ENCODE results near the gene TMEM202. TPM values are rescaled to one million over a fixed set of nuclear protein-coding genes. Genes with fewer than 3 reads are reported as not detected.
"Not testable (repeated sequence)": the region's sequence is repeated elsewhere in the genome, so short reads cannot be mapped to it uniquely, and the experiment has no call there.

Gene TMEM202, protein sequence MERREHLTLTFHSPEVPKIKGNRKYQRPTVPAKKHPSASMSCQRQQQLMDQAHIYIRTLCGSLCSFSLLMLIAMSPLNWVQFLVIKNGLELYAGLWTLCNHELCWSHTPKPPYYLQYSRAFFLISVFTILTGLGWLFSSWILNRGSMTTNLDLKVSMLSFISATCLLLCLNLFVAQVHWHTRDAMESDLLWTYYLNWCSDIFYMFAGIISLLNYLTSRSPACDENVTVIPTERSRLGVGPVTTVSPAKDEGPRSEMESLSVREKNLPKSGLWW
- polyA plus RNA-seq (2013, experiment 1 of 2; ENCODE audit: insufficient read length): not detected
- not detected for polyA plus RNA-seq (2013, experiment 2 of 2; ENCODE audit: insufficient read length)

DNA sequence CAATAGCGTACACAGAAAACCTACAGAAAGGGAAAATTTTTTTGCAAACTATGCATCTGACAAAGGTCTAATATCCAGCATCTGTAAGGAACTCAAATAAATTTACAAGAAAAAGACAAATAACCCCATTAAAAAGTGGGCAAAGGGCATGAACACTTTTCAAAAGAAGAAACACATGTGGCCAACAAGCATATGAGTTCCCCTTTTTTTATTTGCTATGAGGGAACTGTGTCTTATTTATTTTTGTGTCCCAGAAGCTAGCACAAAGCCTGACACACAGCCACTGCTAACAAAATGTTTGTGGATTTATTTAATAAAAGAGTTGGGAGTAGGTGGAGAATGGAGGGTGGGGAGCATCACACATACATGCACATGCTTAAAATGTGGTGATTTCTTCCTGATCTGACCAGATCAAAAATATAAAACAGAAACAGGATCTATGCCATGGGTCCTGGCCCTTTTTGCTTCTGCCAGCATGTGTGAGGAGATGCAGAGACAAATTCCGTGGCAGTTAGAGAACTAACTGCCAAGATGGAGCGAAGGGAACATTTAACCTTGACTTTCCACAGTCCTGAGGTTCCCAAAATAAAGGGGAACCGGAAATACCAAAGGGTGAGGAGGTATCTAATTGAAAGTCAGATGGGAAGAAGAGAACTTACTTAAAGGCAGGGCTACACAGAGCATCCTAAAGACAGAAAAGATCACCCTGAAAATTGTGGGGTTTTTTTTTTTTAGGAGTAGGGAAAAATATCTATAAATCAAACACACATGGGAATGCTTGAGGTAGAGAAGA, at the start of gene TMEM202:
TMEM202 (plus strand) TSS at position 510 of the 793 bp plus-strand sequence; CDS start at position 532, 22 bp downstream.
- no peak for DNase-seq

DNA sequence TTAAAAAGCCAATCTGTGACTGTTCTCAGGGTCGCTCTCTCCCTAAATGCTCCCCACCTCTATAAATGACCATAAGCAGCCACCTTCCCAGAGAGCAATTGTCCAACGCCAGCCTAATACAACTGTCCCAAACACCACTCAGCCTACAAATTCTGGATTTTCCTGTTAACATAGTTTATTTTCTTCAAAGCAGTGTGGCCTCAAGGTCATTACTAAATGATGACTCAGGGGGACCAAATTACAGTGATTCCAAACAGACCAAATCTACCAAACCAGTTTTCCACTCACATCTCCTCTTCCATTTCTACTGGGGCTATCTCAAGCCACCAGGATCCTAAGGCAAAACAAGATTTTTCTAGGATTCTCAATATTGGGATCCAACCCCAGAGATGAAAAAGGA, 44.8 kb upstream of the TMEM202 start:
- DNase-seq: no peak

DNA sequence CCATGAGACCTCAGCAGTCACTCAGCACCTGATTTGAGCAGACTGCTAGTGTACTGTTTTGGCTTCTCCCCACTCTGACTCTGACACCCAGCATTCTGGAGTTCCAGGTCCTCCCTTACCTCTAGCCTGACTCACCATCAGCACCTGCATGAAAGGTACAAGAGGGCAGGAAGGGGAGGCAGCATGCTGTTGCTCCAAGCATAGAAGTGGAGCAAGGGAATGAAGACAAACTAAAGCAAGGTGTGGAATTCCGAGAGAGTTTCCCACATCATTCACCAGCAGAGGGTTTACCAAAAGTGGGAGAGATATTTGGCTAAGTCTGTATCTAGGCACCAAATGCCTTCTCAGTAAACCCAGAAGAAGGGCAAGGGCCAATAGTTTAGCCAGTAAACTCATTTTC, 43.6 kb upstream of the TMEM202 start:
- DNase-seq: no peak

DNA sequence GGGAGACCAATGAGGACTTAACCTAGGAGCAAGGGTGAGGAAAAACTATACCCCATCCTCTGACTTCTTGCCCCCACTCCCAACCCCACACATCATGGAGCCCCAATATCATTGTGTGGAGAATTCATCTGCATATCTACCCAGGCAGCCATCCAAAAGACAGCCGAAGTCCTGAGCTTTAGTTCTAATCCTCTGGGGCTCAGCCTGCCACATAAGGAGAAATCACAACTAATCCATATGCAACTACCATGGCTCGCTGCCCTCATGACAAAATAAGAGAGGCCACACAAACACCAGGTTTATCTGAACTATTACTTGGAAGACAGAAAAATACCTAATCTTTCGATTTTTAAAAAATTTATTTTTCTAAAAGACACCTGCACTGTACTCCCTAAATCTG, 40.0 kb upstream of the TMEM202 start:
- no peak for DNase-seq

DNA sequence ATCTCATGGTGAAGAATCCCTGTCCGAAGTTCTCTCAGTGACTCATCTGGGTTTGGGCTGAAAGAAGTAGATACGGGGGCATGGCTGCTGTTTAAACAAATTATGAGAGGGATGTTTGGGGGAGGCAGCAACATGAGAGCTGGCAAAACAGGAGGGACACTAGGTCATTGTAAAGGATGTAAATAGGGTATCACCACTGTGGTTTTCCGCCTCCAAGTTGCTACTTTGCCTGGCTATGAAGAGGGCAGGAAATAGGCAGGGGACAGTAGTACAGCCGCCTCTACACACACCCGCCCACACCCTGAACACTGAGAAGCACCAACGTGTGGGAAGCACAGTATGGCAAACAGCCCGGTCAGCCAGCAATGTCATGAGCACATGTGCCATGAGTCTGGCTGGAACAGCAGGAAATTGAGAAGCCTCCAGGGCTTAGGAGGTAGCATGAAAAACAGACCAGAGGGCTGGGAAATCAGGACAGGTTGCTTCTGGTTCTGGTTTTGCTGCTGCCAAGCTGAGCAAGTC, 39.4 kb upstream of the TMEM202 start:
- DNase-seq: peak; percentile 25

DNA sequence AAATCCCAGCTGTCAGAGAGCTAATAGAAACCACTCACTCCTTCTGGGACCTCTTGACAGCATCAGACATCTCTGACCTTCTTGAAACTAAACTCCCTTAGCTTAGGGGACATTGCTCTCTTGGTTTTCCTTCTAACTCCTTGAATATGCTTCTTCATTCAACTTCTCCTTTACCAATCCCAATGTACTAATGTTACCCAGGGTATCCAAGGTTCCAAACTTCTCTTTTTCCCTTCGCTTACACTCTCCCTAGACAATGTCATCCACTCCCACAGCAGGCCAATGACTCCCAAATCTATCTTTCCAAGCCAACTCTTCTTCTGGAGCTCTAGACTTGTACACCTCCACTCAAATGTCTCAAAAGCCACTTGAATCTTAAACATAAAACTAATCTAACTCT, 36.9 kb upstream of the TMEM202 start:
- DNase-seq: no peak

DNA sequence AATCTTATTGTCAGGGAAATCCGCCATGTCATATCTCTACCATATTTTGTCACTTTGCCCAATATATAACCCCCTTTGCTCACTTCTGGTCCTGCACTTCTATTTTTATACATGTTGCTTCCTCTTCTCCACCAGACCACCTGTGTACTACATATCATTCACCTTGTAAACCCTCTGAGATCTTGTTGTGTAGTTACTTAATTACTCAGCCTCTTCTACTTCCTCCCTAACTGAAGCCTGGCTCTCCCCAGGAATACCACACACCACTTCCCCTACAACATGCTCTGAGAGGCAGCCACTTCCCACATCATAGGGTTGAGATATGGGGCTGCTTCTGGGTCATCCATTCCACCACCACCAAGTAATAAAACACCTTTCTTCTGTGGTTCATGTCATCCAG, 32.3 kb upstream of the TMEM202 start:
- no peak for DNase-seq

DNA sequence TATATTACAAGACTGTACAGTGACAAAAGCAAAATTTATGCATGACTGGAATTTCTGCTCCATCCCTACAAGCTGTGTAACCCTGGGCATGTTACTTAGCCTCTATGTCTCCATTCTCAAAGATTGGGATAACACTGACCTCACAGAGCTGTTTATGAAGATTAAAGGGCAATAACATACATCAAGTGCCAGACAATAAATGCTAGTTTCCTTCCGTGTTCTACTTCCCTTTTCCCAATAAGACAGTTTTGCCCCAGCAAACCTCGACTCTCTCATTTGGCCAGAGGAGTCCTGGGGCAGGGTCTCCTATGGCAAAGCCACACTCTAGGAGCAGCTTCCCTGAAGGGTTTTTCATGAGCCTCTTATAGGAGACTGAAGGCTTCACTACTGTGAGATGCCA, 29.8 kb upstream of the TMEM202 start:
- DNase-seq: no peak

DNA sequence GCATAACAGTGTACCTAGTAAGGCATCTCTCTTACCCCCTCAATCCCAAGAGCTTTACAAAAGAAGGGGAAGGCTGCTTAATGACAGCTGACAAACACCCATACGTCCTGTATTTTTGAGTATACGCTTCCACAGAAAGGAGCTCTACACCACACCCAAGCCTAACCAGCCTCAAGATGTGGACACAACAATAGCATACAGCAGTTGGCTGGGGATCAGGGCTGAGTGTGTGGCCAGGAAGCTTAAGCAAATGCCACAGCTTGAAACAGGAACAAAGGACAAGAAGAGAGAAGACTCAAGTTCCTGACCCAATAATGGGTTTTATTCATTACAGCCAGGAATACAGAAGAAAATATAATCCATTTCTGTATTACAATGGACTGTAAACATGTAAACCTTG, 29.2 kb upstream of the TMEM202 start:
- DNase-seq: no peak

DNA sequence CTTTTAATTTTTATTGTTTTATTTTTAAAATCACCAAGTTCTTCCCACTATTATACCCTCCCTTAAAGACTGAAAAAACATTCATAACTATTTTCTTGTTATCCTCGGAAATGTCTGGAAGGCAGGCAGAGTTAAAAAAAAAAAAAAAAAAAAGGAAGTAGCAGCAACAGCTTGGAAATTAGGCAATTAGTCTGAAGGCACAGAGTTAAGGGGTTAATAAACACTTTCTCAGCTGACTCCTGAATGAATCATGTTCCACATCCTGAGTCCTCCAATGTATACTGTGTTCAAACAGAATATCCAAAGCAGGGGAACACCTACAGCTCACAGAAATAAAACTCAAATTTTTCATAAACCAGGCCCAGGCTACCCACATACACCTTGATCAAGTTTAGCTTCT, 28.1 kb upstream of the TMEM202 start:
- no peak for DNase-seq

DNA sequence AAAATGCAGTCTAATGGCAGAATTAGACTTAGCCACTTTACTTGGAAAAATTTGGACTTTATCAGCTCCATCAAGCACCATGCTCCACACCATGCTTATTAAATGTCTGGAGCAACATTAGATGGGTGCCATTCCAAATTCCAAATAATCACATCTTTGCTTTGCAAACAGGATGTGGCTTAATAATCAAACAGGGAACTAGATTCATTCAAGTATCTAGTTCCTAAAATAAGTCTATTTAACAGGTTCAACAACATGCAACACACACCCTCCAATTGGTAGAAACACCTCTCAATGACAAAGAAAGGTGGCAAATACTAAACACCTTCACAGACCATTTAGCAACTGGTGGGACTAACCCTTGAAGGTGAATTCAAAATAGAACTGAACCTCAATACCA, 25.7 kb upstream of the TMEM202 start:
- DNase-seq: no peak

DNA sequence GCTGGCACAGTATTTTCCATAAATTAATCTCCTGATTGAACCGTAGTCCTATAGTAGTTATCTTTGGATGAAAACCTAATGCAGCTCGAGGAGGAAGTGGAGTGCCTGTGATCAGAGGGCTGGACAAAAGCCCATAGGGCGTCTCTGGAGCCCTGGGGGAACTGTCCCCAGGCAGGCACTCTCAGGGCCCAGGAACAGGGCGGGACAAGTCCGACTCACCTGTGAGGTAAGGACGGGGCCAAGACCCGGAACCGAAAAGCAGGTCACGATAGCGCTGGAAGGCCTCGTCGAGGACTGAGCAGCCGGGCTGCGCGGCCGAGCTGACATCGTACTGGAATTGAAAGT, 22.6 kb upstream of the TMEM202 start:
- DNase-seq: no peak

DNA sequence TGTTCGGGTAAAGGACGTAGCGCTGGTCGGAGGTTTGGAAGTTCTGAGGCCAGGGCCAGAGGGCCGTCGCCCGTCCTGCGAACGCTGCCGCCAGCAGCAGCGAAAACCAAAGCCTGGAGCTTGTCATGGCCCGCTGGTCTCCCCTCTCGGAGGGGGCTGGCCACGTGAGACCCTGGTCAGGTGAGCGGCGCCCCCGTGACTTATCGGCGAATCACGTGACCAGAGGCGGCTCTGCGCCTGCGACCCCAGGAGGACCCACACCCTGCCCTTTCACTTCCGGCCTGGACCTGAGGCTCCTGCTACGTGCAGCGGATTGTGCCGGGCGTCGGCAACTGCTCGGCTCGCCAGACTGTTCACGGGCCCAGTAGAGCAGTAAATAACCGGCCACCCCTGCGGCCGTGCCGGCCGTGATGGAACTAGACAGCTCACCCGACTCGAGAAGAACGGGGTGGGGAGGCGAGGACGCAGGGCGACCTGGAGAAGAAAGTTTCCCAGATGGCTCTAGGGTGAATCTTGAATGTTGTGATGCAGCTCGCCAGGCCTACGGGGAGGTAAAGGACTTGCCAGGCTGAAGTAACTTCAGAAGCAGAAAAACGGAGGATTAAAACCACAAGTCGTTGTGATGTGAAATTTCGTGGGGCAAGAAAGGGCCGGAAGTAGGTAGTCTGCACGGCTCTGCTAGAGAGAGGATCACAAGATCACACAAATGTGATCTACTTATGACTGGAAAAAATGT, 22.1 kb upstream of the TMEM202 start, which contains the start of gene HEXA:
HEXA (minus strand) TSS at position 169 of the 736 bp plus-strand sequence; CDS start at position 127, 42 bp downstream.
- peak; percentile 96 for DNase-seq

DNA sequence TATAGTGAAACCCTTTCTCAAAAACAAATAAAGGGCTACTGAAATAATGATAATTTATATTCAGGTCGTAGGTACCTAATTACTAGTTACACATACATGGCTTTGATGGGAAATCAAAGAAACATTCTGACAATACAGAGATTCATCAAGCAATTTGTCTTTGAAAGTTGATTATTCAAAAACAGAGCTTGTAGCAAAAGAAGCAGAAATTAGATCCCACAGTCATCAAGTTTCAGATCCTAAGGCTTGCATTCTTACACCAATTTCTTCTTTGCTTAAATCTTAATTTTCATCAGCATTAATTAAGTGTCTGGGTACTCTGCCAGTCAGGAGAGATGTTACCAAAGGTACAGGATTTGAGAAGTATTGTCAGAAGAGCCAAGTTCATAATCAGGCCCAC, 20.8 kb upstream of the TMEM202 start:
- DNase-seq: no peak

DNA sequence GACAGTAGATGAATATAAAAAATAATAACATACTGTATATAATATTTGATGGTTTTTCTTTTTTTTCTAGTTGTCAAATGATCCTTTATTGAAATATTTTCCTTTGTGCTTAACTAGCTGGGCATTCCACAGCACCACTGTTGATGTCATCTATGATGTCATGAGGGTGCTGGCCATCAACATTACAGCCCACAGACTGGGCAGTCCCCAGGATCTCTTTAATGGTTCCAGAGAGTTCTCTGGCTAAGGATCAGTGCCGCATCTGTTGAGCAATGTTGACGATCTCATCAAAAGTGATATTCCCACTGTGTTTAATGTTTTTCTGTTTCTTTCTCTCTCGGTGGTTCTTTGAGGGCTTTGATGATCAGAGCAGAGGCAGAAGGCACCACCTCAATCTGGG, 19.0 kb upstream of the TMEM202 start:
- not testable (repeated sequence) for DNase-seq

DNA sequence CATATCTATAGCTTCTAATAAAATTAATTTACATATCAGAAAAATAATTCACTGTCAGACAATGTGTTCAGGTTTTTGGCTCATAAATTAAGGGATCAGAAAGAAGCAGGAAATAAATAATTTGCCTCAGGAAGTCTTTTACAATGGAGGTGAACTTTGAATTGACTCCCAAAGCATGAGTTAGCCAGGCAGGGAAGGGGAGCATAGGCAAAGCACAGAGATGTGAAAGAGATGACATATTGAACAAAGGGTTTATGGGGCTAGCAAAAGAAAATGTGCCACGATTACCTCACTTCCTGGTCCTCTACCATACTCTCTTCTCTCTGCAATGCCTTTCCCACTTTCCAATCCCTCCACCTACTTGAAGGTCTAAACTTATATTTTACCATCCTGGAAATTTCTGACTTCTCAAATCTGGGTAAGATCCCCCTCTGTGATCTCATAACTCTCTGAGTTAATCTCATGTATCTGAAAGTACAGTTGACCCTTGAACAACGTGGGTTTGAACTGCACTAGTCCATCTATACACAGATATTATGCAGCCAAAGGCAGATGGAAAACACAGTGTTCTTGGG, 18.2 kb upstream of the TMEM202 start:
- no peak for DNase-seq

DNA sequence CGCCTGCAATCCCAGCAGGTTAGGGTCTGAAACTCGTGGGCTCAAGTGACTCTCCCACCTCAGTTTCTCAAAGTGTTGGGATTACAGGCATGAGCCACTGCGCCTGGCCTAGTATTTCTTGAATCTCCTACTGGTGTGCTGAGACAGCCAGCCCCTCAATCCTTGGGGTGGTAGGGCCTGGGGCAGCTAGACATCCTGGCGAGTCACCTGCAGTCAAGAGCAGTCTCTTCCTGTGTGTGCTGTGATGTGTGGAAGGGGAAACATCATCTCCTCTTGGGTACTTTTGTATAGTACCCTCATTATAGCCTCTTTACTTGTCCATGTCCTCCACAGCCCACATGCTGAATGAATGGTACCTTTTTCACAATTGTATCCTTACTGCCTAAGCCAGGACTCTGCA, 17.4 kb upstream of the TMEM202 start:
- no peak for DNase-seq

DNA sequence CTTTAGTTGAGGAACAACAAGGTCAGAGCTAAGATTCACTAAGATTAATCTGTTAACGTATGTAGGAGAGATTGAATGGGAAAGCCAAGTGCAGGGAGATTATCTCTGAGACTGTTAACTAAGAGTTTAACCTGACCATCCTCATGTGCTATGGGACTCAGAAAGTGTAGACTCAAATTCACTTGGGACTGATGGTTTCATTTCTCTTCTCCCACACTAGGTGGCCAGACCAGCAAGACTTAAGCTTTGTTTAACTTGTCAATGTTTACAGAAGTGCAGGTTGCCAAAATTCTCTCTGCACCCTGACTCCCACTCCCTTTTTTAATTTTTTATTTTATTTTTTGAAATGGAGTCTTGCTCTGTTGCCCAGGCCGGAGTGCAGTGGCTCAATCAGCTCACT, 16.0 kb upstream of the TMEM202 start:
- DNase-seq: no peak

DNA sequence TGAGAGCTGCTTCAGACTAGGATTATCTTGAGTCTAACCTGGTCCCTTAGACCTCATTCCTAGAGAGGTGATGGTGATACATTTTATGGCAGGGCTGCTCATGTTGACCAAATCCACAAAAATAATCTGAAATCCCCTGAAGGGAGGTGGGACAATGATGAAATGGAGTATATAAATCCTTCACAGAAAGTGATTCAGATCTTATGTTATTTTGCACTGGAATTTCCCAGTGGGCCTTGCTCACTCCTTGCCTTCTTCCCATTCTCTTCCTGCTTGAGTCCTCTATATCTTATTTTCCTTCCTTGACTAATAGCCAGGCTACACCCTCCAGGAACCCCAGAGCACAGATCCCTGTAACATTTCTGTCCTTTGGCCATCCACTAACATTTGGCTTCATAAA, 10.4 kb upstream of the TMEM202 start:
- peak; percentile 5 for DNase-seq

DNA sequence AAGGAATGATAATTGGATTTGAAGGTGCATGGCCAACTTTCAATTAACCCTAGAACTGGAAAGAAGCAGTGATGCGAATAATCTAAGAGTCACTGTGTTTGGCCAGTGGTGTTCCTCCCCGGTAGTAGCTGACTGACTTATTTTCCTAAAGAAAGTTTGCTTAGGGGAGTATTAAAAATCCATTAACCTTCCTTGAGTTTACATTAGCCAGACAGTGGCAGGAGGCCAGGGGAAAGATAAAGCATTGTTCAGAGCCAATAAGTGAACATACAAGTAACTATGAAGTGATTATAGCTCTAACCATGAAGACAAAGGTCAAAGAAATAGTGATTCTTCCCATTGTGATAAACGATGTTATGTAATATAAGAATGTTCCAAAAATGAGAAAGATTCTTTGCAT, 8.9 kb upstream of the TMEM202 start:
- no peak for DNase-seq

DNA sequence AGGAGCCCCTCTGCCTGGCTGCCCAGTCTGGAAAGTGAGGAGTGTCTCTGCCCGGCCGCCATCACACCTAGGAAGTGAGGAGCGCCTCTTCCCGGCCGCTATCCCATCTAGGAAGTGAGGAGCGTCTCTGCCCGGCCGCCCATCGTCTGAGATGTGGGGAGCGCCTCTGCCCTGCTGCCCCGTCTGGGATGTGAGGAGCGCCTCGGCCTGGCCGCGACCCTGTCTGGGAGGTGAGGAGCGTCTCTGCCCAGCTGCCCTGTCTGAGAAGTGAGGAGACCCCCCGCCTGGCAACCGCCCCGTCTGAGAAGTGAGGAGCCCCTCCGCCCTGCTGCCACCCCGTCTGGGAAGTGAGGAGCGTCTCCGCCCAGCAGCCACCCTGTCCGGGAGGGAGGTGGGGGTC, 1.8 kb upstream of the TMEM202 start:
- DNase-seq: not testable (repeated sequence)

DNA sequence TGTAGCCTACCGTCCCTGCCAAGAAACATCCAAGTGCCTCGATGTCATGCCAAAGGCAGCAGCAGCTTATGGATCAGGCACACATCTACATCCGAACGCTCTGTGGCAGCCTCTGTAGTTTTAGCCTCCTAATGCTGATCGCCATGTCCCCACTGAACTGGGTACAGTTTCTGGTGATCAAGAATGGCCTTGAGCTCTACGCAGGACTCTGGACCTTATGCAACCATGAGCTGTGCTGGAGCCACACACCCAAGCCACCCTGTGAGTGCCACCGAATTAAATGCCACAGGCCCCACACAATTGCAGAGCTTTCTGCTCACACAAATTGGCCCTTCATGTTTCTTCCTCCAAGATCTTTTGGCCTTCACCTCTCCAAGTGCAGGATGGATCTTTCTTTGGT, 543 bp downstream of the TMEM202 start:
- no peak for DNase-seq

DNA sequence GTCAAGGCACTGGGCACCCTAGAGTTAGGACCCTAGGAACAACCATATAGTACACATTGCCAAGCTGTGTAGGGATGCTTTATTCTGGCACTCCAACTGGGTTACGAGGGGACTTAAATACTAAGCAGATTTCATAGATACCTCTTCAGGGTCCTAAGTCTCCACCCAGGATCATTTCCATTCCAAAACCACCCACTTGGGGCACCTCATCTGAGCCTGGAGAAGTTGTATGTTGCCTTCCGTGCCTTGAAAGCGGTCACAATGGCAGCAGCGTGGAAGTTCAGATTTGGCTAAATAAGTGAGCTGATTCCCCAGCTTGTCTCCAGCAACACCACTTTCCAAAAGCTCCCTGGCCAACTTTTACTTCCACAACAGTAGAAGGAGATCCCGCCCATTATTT, 4.6 kb downstream of the TMEM202 start:
- no peak for DNase-seq

All from fibroblast of skin of abdomen (primary cell).